Loucy (cell line): ENCODE measurements around the gene IGF2R.

Experiments
- H2AFZ ChIP-seq: fragments of 200-600 bp; sonication (generic); 2 replicates; pipeline ENCODE4 v1.6.0; 2016; ENCODE audit warnings: antibody characterized with exemption, mild to moderate bottlenecking, low read length, moderate library complexity
- H3F3A ChIP-seq: fragments of 200-600 bp; 2 replicates; pipeline ENCODE4 v1.6.0; 2016; ENCODE audit warnings: antibody characterized with exemption, low read depth, mild to moderate bottlenecking
- H3K27me3 ChIP-seq: fragments of 200-600 bp; sonication (generic); 2 replicates; pipeline ENCODE4 v1.6.1; 2014; ENCODE audit warnings: low read length, mild to moderate bottlenecking; ENCODE audit not compliant: insufficient read depth, poor library complexity, severe bottlenecking
- H3K36me3 ChIP-seq: fragments of 200-600 bp; sonication (generic); 2 replicates; pipeline ENCODE4 v1.6.1; 2016; ENCODE audit warnings: low read length; ENCODE audit not compliant: insufficient read depth
- H3K4me1 ChIP-seq: fragments of 200-600 bp; sonication (generic); 2 replicates; pipeline ENCODE4 v1.5.1; 2014; ENCODE audit warnings: low read length, mild to moderate bottlenecking; ENCODE audit not compliant: insufficient read depth, poor library complexity, severe bottlenecking
- H3K4me2 ChIP-seq: fragments of 200-600 bp; sonication (generic); 2 replicates; pipeline ENCODE4 v1.6.0; 2014; ENCODE audit warnings: antibody characterized with exemption, low read length, low read depth, mild to moderate bottlenecking; ENCODE audit not compliant: poor library complexity, severe bottlenecking
- H3K4me3 ChIP-seq: fragments of 200-600 bp; sonication (generic); 2 replicates; pipeline ENCODE4 v1.5.1; 2014; ENCODE audit warnings: low read length, mild to moderate bottlenecking, mixed read lengths; ENCODE audit not compliant: poor library complexity, severe bottlenecking
- H3K79me2 ChIP-seq: fragments of 200-600 bp; sonication (generic); 2 replicates; pipeline ENCODE4 v1.6.1; 2014; ENCODE audit warnings: low read length; ENCODE audit not compliant: insufficient read depth
- H3K9ac ChIP-seq: fragments of 200-600 bp; sonication (generic); 2 replicates; pipeline ENCODE4 v1.6.0; 2014; ENCODE audit warnings: mild to moderate bottlenecking, low read depth, low read length, moderate library complexity; ENCODE audit not compliant: poor library complexity, severe bottlenecking
- H3K9me2 ChIP-seq: fragments of 200-600 bp; sonication (generic); replicated peaks from 2 replicates; pipeline ENCODE4 v1.6.1; 2016; ENCODE audit warnings: low read depth, low read length, mixed read lengths
- H3K9me3 ChIP-seq: fragments of 200-600 bp; sonication (generic); 2 replicates; pipeline ENCODE4 v1.6.1; 2014; ENCODE audit warnings: mild to moderate bottlenecking, antibody characterized with exemption, low read length, low read depth; ENCODE audit not compliant: insufficient read depth
- H4K20me1 ChIP-seq: fragments of 200-600 bp; sonication (generic); 2 replicates; pipeline ENCODE4 v1.6.0; 2014; ENCODE audit warnings: antibody characterized with exemption, low read length, mild to moderate bottlenecking; ENCODE audit not compliant: insufficient read depth, poor library complexity, severe bottlenecking
- EZH2phosphoT487 ChIP-seq: fragments of 200-600 bp; IDR thresholded peaks from 2 replicates; pipeline ENCODE4 v1.6.1; 2018; ENCODE audit warnings: antibody characterized with exemption, mild to moderate bottlenecking, moderate library complexity, borderline replicate concordance
- TF ChIP-seq, protein P1 (sequence below): fragments of 200-600 bp; sonication (generic); conservative IDR thresholded peaks from 2 replicates; pipeline ENCODE4 v1.5.1; 2014; ENCODE audit warnings: mild to moderate bottlenecking, antibody characterized with exemption, low read length

IGF2R gene

DNA sequence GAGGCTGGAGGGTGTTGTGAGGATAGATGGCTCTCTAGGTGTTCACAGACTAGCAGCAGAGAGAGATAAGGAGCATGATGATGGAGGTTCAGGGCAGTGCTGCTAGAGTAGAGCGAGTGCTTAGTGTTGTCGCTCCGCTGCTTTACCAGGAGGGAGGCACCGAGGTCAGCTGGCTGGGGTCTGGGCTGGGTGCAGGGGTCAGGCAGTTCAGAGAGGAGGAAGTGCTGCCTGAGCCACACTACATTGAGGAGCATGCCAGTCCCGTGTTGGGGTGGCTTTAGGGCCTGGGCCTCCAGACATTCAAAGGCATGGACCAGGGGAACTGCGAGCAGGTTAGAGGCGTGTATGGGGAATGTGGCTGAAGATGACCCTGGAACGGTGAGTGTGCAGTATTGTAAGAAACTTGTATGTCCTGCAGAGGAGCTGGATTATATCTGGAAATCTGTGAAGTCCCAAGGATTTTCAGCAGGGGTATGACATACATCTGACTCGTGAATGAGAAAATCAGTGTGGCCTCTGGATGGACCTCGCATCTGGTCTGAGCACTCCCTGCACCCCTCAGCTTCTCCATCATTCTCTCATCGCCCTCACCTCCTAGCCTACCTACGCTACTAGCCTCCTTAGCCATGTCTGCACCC is 66.9 kb downstream of the IGF2R start:
- Histone ChIP-seq H3K36me3 (peaks cover 50% of the 10 kb centered on the region; the same call in 1 of the 2 replicates), H3K4me1 (no peaks in the 10 kb centered on the region), H3K27me3 (no peaks in the 10 kb centered on the region), H3K9ac (no peak overlapping the region), H3K4me3 (no peak overlapping the region), H3K9me2 (no peaks in the 10 kb centered on the region), H4K20me1 (no peaks in the 10 kb centered on the region), H3K79me2 (no peaks in the 10 kb centered on the region), H3K9me3 (no peaks in the 10 kb centered on the region), H3K4me2 (no peak overlapping the region), H2AFZ (no peak overlapping the region), H3F3A (no peaks in the 10 kb centered on the region)
- no peak for TF ChIP-seq EZH2phosphoT487
- TF ChIP-seq, protein P1, sequence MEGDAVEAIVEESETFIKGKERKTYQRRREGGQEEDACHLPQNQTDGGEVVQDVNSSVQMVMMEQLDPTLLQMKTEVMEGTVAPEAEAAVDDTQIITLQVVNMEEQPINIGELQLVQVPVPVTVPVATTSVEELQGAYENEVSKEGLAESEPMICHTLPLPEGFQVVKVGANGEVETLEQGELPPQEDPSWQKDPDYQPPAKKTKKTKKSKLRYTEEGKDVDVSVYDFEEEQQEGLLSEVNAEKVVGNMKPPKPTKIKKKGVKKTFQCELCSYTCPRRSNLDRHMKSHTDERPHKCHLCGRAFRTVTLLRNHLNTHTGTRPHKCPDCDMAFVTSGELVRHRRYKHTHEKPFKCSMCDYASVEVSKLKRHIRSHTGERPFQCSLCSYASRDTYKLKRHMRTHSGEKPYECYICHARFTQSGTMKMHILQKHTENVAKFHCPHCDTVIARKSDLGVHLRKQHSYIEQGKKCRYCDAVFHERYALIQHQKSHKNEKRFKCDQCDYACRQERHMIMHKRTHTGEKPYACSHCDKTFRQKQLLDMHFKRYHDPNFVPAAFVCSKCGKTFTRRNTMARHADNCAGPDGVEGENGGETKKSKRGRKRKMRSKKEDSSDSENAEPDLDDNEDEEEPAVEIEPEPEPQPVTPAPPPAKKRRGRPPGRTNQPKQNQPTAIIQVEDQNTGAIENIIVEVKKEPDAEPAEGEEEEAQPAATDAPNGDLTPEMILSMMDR, result no peak

DNA sequence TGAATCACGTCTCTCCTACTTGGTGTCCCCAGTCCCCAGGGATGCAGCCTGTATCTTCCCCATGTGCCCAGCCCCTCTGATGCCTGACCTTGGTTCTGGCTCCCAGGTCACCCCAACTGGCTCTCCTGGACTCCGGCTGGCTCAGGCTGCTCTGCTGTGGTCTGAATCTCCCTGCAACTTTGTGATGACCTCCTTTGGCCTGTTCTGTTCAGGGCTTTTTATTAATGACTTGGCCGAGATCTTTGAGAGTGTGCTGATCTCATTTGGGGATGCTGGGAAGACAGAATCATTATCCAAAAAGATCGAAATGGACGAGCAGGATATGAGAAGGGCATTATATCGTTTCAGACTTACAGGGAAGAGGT is 67.4 kb downstream of the IGF2R start:
- no peak overlapping the region for H2AFZ ChIP-seq
- no peak overlapping the region for H3K4me2 ChIP-seq
- H3F3A ChIP-seq, result no peaks in the 10 kb centered on the region
- no peaks in the 10 kb centered on the region for H3K4me1 ChIP-seq
- no peaks in the 10 kb centered on the region for H3K27me3 ChIP-seq
- no peak overlapping the region for H3K9ac ChIP-seq
- TF ChIP-seq EZH2phosphoT487, result no peak
- TF ChIP-seq, protein P1, result no peak
- peaks cover 54% of the 10 kb centered on the region; the same call in 1 of the 2 replicates for H3K36me3 ChIP-seq
- H3K9me2 ChIP-seq, result no peaks in the 10 kb centered on the region
- H4K20me1 ChIP-seq, result no peaks in the 10 kb centered on the region
- no peak overlapping the region for H3K4me3 ChIP-seq
- H3K9me3 ChIP-seq, result no peaks in the 10 kb centered on the region
- no peaks in the 10 kb centered on the region for H3K79me2 ChIP-seq

DNA sequence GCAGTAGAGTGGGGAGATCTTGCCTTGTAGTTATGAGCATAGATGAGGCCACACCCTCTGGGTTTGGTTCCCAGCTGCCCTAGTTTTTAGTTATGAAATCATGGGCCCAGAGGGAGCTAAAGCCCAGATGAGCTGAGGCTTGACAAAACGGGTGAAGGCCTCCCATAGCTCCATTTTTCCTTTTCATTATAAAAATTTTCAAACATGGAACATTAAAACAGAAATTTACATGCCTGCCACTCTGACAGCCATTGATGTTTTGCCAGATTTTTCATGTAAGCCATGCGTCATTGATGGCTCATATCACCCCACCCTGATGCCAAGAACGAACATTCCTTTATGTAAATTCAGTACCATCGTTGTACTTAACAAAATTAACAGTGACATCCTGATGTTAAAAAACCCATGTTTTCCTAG is 67.9 kb downstream of the IGF2R start:
- Histone ChIP-seq H4K20me1 (no peaks in the 10 kb centered on the region), H3K79me2 (no peaks in the 10 kb centered on the region), H3F3A (no peaks in the 10 kb centered on the region), H3K9me3 (no peaks in the 10 kb centered on the region), H3K4me3 (no peak overlapping the region), H3K4me1 (no peaks in the 10 kb centered on the region), H3K36me3 (peaks cover 55% of the 10 kb centered on the region; the same call in 1 of the 2 replicates), H3K27me3 (no peaks in the 10 kb centered on the region), H3K4me2 (no peak overlapping the region), H3K9ac (no peak overlapping the region), H3K9me2 (no peaks in the 10 kb centered on the region), H2AFZ (no peak overlapping the region)
- no peak for TF ChIP-seq EZH2phosphoT487
- TF ChIP-seq, protein P1, result no peak
